NCI-H1105 treated with DMSO at 0.1 percent for 48 hours (cell line): ENCODE data around the gene SLC23A3.

Experiments used
- DNase-seq: peaks from one replicate; lab custom pipeline; 2025; lab: John Stamatoyannopoulos, UW

The SLC23A3 gene

DNA sequence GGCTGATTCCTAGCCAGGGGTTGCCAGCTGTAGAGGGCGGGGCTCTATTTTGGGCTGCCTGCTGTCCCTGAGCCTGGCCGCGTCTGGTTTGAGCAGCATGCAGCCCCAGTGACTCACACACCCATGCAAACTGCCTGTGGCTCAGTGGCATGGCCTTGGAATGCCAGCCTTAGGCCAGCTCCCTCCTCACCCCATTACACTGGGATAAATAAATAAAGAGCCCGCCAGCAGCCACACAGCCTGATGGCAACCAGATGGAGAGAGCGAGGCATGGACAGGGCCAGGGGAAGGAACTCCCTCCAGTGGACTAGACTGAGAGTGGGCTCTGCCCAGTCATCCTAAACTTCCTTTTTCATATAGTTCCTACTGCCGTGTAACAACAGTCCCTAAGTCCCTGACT is 27.5 kb downstream of the SLC23A3 start:
- no peak for DNase-seq

DNA sequence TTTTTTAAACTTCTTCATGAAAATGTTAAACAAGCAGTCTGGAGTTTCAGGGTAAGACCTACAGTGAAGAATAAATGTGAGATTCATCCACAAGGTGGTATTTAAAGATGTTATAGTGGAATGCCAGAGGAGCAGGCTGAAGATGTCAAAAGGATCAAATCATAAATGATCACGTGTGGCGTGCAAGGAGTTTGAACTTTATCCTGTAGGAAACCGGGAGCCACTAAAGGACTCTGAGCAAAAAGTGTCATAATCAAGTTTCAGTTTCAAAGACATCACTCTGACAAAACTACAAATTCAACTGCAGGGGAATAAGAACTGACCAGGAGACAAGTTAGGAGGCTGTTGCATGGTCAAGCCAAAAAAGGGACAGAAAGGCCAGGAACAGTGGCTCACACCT is 29.1 kb downstream of the SLC23A3 start:
- no peak for DNase-seq

DNA sequence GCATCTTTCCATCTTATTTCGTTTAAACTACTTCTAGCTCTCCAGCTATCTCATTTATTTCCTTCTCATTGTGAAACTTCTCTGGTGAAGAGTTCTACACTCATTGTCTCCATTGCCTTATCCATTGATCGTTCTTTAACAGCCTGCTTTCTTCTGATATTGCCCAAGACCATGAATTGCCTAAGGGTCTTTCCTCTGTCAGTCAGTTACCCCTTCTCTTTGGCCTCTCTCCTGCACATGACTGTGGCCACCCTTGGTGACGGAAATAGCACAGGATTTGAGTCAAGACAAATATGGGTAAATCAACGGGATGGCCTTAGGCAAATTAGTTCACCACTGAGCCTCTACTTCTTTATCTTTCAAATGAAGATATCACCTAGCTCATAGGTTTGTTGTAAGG is 35.9 kb downstream of the SLC23A3 start:
- no peak for DNase-seq

DNA sequence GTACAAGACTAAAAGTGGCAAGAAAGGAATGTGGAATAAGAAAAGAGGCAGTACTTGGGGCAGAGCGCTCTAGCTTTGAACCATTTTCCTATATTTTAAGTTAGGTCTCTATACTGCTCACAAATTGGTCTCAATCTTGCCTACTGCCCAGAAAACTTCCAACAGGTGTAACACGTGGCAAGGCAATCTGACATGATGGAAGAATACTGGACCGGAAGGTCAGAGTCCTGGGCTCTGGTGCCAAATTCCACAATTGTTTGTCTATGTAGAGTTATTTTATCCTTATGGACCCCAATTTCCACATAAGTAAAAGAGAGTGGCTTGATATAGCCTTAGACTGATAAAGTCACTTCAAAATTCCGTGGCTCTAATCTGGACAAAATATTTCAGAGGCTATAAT is 38.1 kb downstream of the SLC23A3 start:
- no peak for DNase-seq

DNA sequence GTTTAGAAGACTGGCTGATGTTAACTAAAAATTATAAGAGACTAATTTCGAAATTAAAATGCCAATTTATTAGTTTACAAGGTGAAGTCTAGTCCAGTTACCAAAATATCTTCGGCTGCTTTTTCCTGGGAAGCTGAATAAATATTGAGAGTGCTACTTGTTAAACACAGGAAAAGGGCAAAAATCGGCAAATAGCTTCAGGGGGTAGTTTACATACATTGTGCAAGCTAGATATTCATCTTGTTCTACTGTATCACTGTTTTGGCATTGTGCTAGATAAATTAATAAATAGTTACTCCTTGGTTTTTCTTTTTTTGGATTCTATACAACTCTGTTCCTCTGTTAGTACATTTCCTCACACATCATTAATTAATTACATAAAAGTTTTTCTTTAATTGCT is 38.5 kb downstream of the SLC23A3 start:
- DNase-seq: no peak

DNA sequence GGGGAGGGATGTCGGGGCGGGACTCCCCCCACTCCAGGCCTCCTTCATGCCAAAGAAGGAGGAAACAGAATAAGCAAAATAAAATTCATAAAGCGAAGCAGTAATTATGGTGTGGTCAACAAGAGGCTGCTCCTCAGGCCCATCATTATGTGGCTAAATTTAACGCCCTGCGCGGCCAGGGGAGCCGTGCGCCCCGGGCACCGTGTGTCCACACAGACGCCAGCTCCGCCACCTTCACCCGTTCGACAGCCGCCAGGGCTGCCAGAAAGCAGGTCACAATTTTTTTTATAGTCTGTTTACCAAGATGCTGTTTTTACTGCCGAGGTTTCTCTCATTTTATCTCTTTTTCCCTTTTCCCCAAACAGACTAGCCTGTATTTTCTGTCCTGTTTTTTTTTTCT is 40.2 kb downstream of the SLC23A3 start:
- no peak for DNase-seq

DNA sequence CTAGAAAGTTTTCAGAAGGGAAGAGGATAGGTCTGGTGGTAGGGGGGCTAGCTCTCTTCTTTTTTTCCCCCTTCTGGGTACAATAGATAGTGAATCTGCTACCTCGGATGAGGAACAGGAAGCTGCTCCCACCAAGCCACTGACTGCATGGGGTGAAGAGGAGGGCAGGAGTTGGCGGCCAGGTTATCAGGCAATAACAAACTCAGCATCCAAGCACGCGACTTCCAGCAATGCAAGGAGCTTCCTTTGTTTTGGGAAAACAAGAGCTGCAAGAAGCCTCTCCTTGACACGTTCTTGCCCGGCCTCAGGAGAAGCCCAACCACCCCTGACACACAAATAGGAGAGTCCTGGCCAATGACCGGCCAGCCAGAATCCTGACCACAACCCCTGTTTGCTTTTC is 41.4 kb downstream of the SLC23A3 start:
- DNase-seq: no peak

DNA sequence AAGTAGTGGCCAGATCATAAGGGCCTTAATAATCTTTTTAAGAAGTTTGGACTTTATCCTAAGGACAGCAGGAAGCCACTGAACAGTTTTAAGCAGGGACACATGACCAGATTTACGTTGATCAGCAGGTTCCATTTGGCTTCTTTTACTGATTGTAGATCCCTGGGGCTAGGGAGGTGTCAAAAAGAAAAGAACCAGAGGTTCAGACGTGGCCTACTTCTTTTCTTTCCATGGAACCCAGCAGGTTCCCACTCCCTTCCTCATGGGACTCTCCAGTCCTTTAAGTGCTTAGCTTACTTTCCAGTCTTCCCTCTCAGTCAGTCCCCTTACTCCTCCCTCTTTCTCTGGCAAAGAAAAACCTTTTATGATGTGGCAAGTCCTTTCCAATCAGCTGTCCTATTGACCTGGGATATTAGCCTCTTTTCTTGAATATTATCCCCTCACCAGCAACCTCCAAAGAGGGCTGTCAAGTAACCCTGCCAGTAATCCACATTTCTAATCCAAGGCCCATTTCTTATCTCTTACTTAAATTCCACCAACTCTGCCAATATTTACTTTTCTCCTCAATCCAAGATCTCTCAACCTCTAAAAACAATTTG is 42.7 kb downstream of the SLC23A3 start:
- DNase-seq: no peak

DNA sequence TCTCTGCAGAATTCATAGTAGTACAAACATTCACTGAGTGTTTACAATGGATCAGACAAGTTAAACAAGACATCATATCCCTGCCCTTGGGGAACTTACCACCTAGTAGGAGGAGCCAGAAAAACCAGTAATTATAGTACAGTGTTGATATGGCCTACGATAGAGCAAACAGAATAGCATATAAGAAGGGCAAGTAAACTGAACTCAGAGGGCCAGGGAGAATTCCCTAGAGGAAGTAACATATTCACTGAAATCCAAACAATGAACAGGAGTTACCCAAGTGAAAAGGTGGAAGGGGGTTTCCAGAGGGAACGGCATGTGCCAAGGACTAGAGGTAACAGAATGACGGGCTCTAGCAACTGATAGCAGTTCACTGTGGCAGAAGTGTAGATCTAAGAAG is 43.3 kb downstream of the SLC23A3 start:
- no peak for DNase-seq

DNA sequence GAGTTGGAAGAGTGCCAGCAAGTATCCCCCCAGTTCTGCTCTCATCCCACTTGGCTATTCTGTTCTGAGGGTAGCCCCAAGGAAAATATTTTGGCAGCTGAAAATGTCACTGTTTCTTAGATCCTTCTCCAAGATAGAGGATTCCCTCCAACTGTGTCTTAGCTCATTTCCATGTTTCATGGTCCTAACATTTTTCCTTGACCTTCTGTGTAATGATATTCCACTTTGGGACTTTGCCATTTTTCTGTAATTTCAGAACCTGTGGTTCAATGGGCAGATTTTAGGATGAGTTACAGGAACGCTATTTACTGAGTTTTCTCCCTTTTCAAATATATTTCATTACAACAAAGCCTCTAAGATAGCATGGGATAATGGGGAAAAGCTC is 44.0 kb downstream of the SLC23A3 start:
- no peak for DNase-seq

DNA sequence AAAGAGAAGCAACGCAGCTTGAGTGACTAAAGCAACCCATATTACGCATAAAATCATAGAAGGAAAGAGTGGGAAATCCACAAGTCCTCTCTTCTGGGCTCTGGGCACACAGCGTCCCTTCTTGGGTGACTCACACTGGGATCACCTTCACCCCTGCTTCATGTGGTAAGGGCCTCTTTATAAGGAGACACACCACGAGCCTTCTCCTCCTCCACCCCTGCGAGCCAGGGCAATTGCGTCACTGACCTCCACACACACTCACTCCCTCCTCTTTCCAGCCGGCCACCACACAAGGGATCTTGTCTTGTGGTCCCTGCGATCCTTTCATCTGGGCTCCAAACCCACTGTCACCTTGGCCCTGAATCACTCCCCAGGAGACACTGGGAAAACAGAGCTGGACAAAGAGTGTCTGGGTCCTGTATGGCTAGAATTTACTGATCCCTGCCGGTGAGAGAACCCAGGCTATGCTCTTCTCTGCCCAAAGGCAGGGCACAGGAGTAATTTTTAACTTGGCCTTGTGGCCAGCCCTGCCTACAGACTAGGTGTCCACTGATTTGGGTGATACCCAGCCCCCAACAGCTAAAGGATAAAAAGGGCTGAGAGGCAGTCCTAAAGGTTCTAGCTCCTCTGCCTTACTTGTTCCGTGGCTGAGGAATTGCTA is 44.5 kb downstream of the SLC23A3 start:
- no peak for DNase-seq

DNA sequence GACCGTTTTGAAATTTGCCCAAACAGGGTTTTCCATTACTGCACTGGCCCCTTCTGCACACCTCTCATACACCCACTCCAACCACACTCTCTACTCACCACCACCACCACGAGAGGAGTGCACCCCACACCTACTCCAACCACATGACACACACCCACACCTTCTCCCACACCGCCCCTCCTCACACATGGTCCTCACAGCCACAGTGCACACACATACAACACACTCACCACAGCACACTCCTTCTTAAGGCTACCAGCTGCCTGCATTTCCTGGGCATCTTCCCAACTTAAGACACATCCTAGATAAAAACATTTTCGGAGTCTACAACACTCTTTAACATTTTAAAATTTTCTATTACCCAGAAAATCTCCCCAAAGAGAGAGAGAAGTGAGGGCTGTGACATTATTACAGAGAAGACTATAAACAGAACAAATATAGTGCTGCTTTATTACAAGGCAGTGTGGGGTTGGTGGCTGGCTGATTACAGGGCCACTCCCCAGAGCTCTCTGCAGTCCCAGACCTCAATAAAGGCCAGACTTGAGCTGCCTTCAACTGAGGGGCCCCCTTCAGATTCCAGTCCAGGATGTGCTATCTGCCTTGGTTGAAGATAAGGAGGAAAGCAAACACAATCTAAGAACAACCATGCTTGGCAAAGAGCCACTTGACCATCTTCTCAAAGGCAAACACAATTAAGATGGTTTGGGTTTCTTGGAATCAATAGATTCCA is 45.3 kb downstream of the SLC23A3 start:
- no peak for DNase-seq

DNA sequence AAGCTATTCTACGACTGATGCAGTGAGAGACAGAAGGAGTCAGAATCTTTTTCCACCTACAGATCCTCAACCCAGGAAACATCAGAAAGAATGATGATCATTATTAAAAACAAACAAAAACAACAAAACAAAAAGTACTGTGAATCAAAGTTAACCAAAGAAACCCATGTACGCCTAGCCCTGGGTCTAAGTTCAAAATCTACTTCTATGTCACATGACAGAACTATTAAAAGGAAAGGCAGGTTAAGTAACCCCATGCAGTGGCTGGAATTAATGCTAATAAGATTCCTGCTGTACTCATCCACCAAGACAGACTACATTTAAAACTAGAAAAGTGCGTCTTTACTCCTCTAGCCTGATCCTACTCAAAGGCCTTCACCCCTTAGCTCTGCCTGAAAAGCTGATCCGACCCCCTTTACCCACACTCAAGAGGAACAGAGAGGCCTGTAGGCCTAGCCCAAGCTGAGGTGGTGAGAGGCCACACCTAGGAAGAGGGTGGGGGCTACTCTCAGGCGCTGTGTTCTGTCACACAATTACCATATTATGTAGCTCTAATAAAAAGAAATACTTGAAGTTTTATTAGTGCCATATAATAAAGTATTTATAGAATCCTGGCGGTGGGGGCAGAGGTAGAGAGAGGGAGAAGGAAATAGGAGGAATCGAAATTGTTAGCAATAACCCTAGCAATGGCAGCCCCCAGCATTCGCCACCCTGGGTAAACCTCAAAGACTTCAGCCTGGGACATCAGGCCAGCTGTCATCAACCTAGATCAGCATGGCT is 46.3 kb downstream of the SLC23A3 start:
- DNase-seq: no peak

DNA sequence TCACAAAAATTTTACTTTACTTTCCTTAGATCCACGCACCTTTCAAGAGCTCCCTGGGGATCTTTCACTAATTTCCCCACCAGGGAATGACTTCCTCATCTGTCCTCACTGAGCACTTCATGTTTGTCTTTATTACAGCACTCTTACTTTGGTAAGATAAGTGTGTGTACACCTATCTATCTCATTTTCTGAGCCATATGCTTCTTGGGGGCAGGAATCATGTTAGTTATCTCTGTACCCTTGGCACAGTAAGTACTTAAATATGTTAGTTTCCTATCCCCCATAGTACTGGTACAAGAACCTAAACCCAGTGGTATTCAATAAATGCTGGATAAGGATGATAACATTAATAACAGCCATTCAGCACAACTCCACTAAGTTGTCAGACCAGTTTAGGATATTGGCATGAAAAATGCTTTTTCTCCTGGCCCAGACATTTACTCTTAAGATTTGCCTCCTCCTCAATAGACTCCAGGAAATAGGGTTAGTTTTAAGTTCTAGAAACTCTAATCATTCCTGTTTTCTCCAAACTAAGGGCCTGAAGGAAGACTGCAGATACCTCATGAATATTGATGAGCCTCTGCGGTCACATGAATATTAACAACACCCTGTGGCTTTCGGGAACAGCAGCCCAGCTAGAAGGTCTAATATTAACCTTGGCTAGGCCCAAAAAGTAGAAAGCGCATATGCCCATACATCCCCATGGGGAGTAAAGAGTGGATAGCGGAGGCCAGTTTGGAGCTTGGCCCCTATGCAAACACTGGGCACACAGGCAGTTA is 47.4 kb downstream of the SLC23A3 start:
- no peak for DNase-seq

DNA sequence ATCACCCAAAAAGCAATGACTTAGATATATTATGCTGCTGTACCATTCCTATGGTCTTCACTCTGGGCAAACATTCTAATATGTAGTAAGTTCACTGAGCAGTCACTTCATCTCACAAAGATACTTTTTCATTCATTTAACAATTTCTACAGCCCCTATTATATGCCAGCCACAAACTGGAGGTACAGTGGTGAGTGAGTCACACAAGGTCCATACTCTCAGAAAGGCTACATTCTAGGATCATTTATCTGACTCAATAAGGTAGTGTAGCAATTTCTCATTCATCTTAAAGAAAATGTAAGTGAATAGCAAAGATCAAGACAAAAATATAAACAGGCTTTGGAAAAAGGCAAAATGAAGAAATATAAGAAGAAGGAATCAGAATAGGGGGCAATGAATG is 49.7 kb downstream of the SLC23A3 start:
- no peak for DNase-seq

DNA sequence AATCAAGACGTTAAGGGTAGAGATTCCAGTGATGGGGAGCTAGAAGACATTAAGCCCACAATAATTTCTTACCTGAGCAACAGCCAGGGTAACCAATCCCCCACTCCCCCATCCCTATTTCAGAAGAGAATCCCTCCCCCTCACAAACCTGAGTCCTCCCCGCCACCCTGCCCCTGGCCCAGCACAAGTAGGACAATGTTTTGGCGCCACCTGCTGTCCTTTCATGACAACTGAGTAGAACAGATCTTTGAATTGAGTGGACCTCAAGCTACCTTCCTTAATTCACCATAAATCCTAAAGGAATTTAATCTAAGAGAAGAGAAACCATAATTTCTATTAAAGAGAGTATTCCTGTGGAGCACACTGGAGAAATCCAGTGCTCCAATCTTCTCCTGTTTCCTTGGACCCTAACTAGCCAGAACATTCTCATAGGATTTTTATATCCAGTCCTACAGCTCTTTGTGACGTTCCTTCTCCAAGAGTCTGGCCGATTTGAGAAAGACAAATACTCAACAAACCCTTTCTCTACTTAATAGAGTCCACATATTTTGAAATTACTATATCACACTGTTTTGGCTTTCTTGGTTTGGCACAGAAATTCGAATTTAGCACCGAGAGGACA is 50.3 kb downstream of the SLC23A3 start:
- DNase-seq: peak; percentile 41

DNA sequence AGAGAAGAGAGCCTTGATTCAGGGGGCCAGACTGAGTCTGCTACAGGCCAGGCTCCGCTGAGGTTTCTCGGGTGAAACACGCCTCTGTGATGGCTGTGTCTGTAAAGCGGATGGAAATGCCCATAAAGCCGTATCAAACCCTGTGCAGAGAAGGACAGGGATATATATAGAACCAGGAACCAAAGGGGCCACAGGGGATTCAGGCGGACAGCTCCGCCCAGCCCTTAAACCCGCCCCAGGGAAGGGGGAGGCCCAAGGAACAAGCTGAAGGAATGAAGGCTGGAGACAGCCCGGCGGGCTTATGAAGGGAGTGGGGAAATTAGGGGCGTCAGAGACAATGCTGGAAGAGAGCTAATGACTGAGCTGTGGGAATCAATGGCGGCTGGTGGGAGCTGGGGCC is 51.3 kb downstream of the SLC23A3 start:
- no peak for DNase-seq

DNA sequence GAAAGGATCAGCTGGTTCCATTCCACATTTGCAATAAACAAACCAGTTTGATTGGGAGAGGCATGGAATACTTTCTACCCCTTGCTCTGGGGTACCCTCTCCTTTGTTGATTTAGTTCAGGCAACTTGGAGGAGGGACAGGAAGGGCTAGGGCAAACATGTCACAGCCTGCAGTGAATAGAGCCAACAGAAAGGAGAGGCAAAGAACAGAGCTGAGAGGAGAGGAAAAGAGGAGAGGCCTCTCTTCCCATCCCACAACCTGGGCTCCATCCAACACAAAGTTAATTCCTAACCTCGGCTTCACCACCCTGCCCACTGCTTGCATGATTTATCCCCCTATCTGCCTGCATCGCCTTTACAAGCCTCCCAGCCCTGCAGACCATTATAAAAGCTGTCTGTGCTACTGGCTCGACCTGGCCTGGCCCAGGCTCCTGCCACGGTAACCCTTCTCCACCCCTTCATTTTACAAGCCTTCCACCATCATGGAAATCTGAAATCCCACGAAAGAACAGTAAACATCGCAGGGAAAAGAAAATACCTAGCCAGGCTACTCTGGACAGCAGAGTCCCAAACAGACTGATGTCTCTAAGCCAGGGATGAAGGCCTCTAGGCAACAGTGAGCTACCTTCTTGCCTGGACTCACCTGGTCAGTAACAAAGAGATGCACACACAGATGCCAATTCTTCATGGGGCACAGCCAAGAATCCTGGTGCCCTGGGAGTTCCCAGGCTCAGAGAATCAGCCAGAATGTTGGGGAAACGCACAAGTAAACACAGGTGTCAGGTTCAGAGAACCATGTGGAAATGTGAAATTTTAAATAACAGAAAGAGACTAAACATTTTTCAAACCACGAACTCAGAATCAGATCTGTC is 52.8 kb downstream of the SLC23A3 start:
- DNase-seq: no peak

DNA sequence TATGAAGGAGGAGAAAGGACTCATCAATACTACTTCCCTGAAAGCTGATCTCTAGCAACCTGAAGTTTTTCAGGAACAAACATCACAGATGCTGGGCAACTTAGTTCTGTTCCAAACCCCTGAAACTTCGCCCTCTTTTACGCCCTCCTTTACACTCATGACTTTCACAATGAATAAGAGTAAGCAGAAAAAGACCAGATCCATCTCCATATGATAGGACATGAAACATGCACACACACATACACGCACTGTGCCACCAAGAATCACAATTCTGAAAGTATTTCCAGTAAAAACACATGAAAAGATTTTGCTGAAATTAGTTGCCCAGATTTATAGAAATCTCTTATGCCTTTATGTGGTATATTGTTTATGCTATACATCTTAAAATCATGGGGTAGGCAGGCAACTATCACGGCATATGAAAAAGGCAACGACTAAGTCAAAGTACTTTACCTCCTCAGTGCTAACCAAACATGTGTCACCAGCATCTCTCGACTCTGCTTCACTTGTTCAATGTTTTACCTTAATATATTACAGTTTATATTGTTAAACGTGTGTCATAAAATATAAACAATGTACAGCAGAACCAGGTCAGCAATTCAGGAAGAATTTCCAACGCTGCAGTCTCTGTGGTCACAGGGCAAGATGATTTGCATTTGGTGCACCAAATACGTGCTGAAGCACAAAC is 57.0 kb downstream of the SLC23A3 start:
- no peak for DNase-seq

DNA sequence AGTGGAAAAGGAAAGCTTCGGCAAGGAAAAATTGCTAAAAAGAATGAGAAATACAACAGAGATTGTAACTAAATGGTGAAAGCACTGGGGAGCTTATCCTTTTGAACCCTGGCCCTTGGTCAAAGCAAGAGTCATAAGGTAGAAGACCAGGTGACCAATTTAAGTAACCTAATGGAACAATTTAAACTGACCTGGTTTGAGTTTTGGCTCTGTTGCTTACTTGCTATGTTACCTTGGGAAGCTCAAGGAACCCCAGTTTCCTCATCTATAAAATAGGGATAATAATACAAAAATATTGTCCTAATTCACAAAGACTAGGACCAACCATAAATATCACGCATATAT is 57.8 kb downstream of the SLC23A3 start:
- no peak for DNase-seq
